Uterus (tissue), 4 donors: ENCODE measurements around the gene PTPRN2. TPM values are rescaled to one million over a fixed set of nuclear protein-coding genes. Genes with fewer than 3 reads are reported as not detected.

ENCODE experiments used
- DNase-seq, 2 donors: peaks; one replicate each; pipeline ENCODE4 v3.0.0-alpha.2; 2019 to 2020
- H3K27ac ChIP-seq, 2 donors: fragments of 200-600 bp; sonication (generic); 1 replicate in 1 of 2; 2 replicates in 1 of 2; pipeline ENCODE4 v1.5.1; 2016 to 2018
- H3K27me3 ChIP-seq, 2 donors: fragments of 200-600 bp; sonication (generic); one replicate each; pipeline ENCODE4 v1.5.1; 2018 to 2019; ENCODE audit warnings: control low read depth in 1 of 2
- H3K36me3 ChIP-seq, 2 donors: fragments of 200-600 bp; sonication (generic); one replicate each; pipeline ENCODE4 v1.5.1; 2019; ENCODE audit warnings: control low read depth in 1 of 2
- H3K4me1 ChIP-seq, 2 donors: fragments of 200-600 bp; sonication (generic); one replicate each; pipeline ENCODE4 v1.5.1; 2018 to 2019; ENCODE audit warnings: control low read depth in 1 of 2
- H3K4me3 ChIP-seq, 2 donors: fragments of 200-600 bp; sonication (generic); 1 replicate in 1 of 2; 2 replicates in 1 of 2; pipeline ENCODE4 v1.5.1; 2018 to 2019; ENCODE audit warnings: mild to moderate bottlenecking in 1 of 2
- H3K9me3 ChIP-seq, 2 donors: fragments of 200-600 bp; sonication (generic); one replicate each; pipeline ENCODE4 v1.5.1; 2019; ENCODE audit warnings: control low read depth in 1 of 2
- CTCF ChIP-seq, 4 experiments: fragments of 200-600 bp in 2 of 4; fragments of 450-650 bp in 2 of 4; sonication (generic) in 2 of 4; IDR thresholded peaks; one replicate each; pipeline ENCODE4 v1.5.1; 2016 to 2019; ENCODE audit warnings: antibody characterized with exemption in 4 of 4, mild to moderate bottlenecking in 2 of 4, moderate library complexity in 1 of 4
- POLR2A ChIP-seq, 2 donors: fragments of 450-650 bp; IDR thresholded peaks; one replicate each; pipeline ENCODE4 v1.6.1; 2016; ENCODE audit warnings: antibody characterized with exemption in 2 of 2, mild to moderate bottlenecking in 1 of 2, moderate library complexity in 1 of 2
- intact Hi-C: fragments of 100-400 bp; cut with DNase I; formaldehyde crosslinking; loops from one replicate; pipeline ENCODE4 v1.15.1; 2023; ENCODE audit warnings: low total_unique reads
- total RNA-seq, 4 donors: library from RNA; depleted of rRNA in 3 of 4; stranded (reverse); fragments of >200 nt in 3 of 4; gene quantifications; one replicate each; pipeline versions ENCODE4 v1.1.0 to v1.2.4, GENCODE V29; 2014 to 2023
- donor health status: DM: yes; HTN: yes; CAD: no.

Gene PTPRN2
- total RNA-seq, 4 donors from 2014 or later: 1.2 to 5.2 (median 2.3) TPM

- no peaks in the 10 kb centered on the region for H3K36me3 ChIP-seq
- H3K4me1 ChIP-seq: no peaks in the 10 kb centered on the region
- no peaks in the 10 kb centered on the region for H3K27me3 ChIP-seq
- intact Hi-C loops: no loop called here
- DNase-seq: no peak
- H3K27ac ChIP-seq: no peak overlapping the region
- no peak overlapping the region for H3K4me3 ChIP-seq
- TF ChIP-seq CTCF (IDR thresholded peaks at IDR 0.05) (no peak), POLR2A (IDR thresholded peaks at IDR 0.05) (no peak)
- no peaks in the 10 kb centered on the region for H3K9me3 ChIP-seq
These were observed 760.4 kb downstream of the PTPRN2 start for GRCh38 chr7:157827045-157827862.

- no peak for DNase-seq
- H3K9me3 ChIP-seq: no peaks in the 10 kb centered on the region
- H3K4me1 ChIP-seq: no peaks in the 10 kb centered on the region
- H3K36me3 ChIP-seq: no peaks in the 10 kb centered on the region
- no peak overlapping the region for H3K27ac ChIP-seq
- intact Hi-C loops: no loop called here
- no peak for TF ChIP-seq CTCF (IDR thresholded peaks at IDR 0.05)
- H3K27me3 ChIP-seq: no peaks in the 10 kb centered on the region
- H3K4me3 ChIP-seq: no peak overlapping the region
These were observed 761.1 kb downstream of the PTPRN2 start for GRCh38 chr7:157826566-157826965.

GRCh38 chr7:157825325-157825724 lies 762.3 kb downstream of the PTPRN2 start:
- Histone ChIP-seq H3K27me3 (no peaks in the 10 kb centered on the region), H3K4me3 (no peak overlapping the region), H3K4me1 (no peaks in the 10 kb centered on the region), H3K27ac (no peak overlapping the region), H3K36me3 (no peaks in the 10 kb centered on the region), H3K9me3 (no peaks in the 10 kb centered on the region)
- intact Hi-C loops: no loop called here
- no peak for DNase-seq
- TF ChIP-seq CTCF (IDR thresholded peaks at IDR 0.05): no peak
- TF ChIP-seq POLR2A (IDR thresholded peaks at IDR 0.05): no peak

- H3K4me1 ChIP-seq: no peaks in the 10 kb centered on the region
- intact Hi-C loops: no loop called here
- H3K36me3 ChIP-seq: no peaks in the 10 kb centered on the region
- no peak overlapping the region for H3K4me3 ChIP-seq
- no peaks in the 10 kb centered on the region for H3K9me3 ChIP-seq
- no peak overlapping the region for H3K27ac ChIP-seq
- no peaks in the 10 kb centered on the region for H3K27me3 ChIP-seq
- DNase-seq: no peak
- TF ChIP-seq CTCF (IDR thresholded peaks at IDR 0.05) (no peak), POLR2A (IDR thresholded peaks at IDR 0.05) (no peak)
These were observed 762.9 kb downstream of the PTPRN2 start for GRCh38 chr7:157824819-157825121.

GRCh38 chr7:157824011-157824818 lies 763.4 kb downstream of the PTPRN2 start:
- Histone ChIP-seq H3K4me1 (no peaks in the 10 kb centered on the region), H3K36me3 (no peaks in the 10 kb centered on the region), H3K27me3 (no peaks in the 10 kb centered on the region), H3K27ac (no peak overlapping the region), H3K4me3 (no peak overlapping the region), H3K9me3 (no peaks in the 10 kb centered on the region)
- intact Hi-C loops: no loop called here
- DNase-seq: no peak
- TF ChIP-seq POLR2A (IDR thresholded peaks at IDR 0.05) (no peak), CTCF (IDR thresholded peaks at IDR 0.05) (no peak)
